Measurements from ENCODE around the gene CDK5RAP2. TPM values are rescaled to one million over a fixed set of nuclear protein-coding genes. Genes with fewer than 3 reads are reported as not detected.

The CDK5RAP2 gene
- total and polyA plus RNA-seq, 9 of the 15 experiments (the other 6 are each of a cell fraction or from before 2014, with no cell fraction given): 19.9 to 68.8 (median 42.2) TPM

- TF ChIP-seq, protein P1, sequence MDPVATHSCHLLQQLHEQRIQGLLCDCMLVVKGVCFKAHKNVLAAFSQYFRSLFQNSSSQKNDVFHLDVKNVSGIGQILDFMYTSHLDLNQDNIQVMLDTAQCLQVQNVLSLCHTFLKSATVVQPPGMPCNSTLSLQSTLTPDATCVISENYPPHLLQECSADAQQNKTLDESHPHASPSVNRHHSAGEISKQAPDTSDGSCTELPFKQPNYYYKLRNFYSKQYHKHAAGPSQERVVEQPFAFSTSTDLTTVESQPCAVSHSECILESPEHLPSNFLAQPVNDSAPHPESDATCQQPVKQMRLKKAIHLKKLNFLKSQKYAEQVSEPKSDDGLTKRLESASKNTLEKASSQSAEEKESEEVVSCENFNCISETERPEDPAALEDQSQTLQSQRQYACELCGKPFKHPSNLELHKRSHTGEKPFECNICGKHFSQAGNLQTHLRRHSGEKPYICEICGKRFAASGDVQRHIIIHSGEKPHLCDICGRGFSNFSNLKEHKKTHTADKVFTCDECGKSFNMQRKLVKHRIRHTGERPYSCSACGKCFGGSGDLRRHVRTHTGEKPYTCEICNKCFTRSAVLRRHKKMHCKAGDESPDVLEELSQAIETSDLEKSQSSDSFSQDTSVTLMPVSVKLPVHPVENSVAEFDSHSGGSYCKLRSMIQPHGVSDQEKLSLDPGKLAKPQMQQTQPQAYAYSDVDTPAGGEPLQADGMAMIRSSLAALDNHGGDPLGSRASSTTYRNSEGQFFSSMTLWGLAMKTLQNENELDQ (CRISPR knock-in tag; IDR thresholded peaks at IDR 0.05; ENCODE audit: borderline replicate concordance): no peak
- no peak for TF ChIP-seq USF1 (CRISPR knock-in tag; IDR thresholded peaks at IDR 0.05)
- TF ChIP-seq, protein P2, sequence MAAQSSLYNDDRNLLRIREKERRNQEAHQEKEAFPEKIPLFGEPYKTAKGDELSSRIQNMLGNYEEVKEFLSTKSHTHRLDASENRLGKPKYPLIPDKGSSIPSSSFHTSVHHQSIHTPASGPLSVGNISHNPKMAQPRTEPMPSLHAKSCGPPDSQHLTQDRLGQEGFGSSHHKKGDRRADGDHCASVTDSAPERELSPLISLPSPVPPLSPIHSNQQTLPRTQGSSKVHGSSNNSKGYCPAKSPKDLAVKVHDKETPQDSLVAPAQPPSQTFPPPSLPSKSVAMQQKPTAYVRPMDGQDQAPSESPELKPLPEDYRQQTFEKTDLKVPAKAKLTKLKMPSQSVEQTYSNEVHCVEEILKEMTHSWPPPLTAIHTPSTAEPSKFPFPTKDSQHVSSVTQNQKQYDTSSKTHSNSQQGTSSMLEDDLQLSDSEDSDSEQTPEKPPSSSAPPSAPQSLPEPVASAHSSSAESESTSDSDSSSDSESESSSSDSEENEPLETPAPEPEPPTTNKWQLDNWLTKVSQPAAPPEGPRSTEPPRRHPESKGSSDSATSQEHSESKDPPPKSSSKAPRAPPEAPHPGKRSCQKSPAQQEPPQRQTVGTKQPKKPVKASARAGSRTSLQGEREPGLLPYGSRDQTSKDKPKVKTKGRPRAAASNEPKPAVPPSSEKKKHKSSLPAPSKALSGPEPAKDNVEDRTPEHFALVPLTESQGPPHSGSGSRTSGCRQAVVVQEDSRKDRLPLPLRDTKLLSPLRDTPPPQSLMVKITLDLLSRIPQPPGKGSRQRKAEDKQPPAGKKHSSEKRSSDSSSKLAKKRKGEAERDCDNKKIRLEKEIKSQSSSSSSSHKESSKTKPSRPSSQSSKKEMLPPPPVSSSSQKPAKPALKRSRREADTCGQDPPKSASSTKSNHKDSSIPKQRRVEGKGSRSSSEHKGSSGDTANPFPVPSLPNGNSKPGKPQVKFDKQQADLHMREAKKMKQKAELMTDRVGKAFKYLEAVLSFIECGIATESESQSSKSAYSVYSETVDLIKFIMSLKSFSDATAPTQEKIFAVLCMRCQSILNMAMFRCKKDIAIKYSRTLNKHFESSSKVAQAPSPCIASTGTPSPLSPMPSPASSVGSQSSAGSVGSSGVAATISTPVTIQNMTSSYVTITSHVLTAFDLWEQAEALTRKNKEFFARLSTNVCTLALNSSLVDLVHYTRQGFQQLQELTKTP (IDR thresholded peaks at IDR 0.05; ENCODE audit: low read depth in 1 of 2, partially characterized antibody in 2 of 2): no peak
- no peak for TF ChIP-seq ZNF184 (CRISPR knock-in tag; IDR thresholded peaks at IDR 0.05)
- no peak for TF ChIP-seq ZNF76 (CRISPR knock-in tag; IDR thresholded peaks at IDR 0.05; ENCODE audit: borderline replicate concordance)
- no peak for TF ChIP-seq RBFOX2 (IDR thresholded peaks at IDR 0.05; ENCODE audit: low read depth, low read length)
- no peak for TF ChIP-seq CBFA2T3 (IDR thresholded peaks at IDR 0.05)
- TF ChIP-seq, protein P3, sequence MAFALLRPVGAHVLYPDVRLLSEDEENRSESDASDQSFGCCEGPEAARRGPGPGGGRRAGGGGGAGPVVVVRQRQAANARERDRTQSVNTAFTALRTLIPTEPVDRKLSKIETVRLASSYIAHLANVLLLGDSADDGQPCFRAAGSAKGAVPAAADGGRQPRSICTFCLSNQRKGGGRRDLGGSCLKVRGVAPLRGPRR (CRISPR knock-in tag; IDR thresholded peaks at IDR 0.05): no peak
- TF ChIP-seq, protein P4, sequence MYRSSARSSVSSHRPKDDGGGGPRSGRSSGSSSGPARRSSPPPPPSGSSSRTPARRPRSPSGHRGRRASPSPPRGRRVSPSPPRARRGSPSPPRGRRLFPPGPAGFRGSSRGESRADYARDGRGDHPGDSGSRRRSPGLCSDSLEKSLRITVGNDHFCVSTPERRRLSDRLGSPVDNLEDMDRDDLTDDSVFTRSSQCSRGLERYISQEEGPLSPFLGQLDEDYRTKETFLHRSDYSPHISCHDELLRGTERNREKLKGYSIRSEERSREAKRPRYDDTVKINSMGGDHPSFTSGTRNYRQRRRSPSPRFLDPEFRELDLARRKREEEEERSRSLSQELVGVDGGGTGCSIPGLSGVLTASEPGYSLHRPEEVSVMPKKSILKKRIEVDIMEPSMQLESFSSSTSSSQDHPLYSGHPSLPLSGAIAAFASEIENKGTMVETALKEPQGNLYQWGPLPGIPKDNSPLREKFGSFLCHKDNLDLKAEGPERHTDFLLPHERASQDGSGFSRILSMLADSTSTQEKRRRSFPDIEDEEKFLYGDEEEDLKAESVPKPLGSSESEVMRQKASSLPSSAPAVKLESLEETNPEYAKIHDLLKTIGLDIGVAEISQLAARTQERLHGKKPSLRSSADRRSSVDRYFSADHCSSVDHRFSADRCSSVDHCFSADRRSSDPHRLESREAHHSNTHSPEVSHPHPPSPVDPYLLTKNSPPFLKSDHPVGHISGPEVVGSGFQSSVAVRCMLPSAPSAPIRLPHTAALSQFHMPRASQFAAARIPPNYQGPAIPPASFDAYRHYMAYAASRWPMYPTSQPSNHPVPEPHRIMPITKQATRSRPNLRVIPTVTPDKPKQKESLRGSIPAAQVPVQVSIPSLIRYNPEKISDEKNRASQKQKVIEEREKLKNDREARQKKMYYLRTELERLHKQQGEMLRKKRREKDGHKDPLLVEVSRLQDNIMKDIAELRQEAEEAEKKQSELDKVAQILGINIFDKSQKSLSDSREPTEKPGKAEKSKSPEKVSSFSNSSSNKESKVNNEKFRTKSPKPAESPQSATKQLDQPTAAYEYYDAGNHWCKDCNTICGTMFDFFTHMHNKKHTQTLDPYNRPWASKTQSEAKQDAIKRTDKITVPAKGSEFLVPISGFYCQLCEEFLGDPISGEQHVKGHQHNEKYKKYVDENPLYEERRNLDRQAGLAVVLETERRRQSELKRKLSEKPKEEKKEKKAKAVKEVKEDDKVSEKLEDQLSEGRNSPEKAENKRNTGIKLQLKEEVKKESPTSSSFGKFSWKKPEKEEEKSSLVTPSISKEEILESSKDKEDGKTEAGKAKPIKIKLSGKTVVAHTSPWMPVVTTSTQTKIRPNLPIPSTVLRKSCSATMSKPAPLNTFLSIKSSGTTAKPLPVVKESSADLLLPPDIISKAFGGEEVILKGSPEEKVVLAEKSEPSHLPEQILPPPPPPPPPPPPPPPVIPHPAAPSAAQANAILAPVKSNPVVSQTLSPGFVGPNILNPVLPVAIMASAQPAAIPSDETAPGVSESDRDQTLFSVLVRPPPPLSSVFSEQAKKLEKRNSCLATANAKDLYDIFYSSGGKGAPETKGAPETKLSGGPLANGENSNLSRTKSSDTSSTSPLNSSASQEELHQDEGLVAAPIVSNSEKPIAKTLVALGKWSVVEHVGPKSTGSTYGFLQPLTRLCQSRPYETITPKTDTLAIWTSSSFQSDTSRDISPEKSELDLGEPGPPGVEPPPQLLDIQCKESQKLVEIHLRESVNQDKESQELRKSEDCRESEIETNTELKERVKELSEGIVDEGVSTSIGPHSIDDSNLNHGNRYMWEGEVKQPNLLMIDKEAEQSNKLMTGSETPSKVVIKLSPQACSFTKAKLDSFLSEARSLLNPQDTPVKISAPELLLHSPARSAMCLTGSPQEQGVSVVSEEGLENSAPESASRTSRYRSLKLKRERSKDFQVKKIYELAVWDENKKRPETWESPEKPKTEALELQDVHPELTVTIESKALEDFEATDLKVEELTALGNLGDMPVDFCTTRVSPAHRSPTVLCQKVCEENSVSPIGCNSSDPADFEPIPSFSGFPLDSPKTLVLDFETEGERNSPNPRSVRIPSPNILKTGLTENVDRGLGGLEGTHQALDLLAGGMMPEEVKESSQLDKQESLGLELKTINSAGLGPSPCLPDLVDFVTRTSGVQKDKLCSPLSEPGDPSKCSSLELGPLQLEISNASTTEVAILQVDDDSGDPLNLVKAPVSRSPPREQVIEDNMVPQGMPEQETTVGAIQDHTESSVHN (IDR thresholded peaks at IDR 0.05; ENCODE audit: borderline replicate concordance in 1 of 2, low read depth in 1 of 2): no peak
- TF ChIP-seq ZNF444 (CRISPR knock-in tag; IDR thresholded peaks at IDR 0.05): no peak
- TF ChIP-seq BRCA1 (IDR thresholded peaks at IDR 0.05): no peak
- TF ChIP-seq BRCA1 (CRISPR knock-in tag; IDR thresholded peaks at IDR 0.05): no peak
Measured at GRCh38 chr9:120583958-120584369, 4.0 kb upstream of the CDK5RAP2 start (continued).

Data from K562 (cell line).